Activated CD4-positive, alpha-beta T cell treated with anti-CD3 and anti-CD28 coated beads, Interleukin-2, amount 50 U/mL, for 4 hours (primary cell): Measurements from ENCODE around the gene CLCNKA.

Source experiments
- DNase-seq, 2 experiments: peaks; one replicate each; pipeline ENCODE4 v3.0.0-alpha.2; 2020

CLCNKA gene

GRCh38 chr1:16066245-16066644 lies 44.4 kb downstream of the CLCNKA start:
- no peak for DNase-seq

DNA sequence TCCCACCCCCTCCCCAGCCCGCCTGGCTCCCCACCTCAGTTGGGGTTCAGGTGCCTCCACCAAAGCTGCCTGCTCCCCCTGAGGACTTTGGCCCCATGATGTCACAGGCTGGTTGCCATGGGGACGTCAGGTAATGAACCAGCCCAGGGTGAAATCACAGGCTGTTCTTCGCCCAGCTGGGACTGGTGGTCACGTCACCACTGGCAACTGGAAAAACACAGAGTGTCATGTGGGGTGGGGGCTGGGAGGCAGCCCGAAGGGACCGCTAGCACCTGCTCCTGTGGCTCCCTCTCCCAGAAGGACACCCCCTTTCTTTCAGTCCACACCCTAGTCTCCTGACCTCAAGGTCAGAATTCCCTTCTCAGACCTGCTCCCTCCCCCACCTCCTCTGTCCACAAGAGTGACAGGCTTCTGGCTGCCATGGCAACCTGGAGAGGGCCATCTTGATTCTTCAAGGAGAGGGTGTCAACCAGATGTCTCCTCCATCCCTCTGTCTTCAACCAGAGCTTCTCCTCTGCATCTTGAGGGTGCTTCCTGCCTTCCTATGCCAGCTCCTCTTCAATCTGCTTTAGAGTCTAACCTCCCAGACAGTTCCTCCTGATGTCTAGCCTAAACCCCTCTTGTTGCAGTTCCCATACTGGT lies 45.4 kb downstream of the CLCNKA start:
- DNase-seq = no peak

DNA sequence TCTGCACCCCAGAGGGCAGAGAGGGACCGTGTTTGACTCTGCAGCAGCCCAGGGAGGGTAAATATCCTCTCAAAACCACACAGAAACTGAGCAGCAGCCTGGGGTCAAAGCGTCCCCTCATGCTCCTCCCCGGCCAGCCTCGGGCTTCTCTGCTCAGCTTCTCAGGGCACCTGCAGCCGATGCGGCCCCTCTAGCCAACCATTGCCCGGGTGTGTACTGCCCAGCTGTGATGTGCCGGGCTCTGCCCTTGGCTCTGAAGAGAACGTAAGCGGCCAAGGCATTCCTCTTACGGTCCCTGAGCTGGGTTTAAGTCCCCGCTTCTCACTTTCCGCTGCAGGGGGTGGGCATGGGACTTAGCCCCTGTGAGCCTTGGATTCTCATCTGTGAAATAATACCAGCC lies 46.1 kb downstream of the CLCNKA start:
- no peak for DNase-seq

DNA sequence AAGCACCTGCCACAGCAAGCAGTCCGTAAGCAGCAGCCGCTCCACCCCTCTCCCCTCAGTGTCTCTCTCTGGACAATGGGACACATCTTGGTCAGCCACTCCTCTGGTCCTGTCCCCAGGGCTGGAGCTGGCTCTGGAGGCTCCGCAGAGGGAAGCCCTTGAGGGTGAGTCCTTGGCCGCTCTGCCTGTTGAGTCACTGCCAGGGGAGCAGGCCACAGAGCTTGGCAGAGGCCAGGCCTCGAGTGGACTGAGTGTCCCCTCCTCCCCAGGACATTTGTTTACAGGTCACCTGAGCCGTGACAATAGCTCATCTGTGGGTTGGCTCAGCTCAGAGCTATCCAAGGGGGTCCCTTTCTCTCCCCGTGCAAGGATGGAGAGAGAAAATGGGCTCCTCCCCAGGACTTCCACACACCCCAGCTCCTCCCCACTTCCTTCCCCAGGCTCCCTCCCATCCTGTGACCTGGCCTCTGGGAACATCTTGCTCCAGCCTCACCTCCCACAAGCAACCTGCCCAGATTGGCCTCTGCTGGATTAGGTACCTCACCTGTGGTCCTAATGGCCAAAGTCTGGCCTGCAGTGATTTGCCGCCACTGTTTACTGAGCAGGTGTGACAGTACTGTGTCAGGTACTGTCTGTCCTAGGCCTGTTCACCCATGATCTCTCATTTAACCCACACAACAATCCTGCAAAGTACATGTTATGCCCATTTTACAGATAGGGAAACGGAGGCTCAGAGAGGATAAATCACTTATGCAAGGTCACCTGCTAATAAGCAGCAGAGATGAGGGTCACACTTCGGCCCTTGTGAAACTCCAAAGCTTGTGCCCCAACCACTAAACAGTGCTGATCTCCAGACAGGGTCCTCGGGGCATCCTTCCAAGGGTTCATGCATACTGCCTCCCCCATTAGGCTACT lies 46.8 kb downstream of the CLCNKA start:
- no peak for DNase-seq

- DNase-seq = no peak
Observed at GRCh38 chr1:16070640-16071355, 49.0 kb downstream of the CLCNKA start.

- DNase-seq = no peak
Observed at GRCh38 chr1:16071614-16072013, 49.8 kb downstream of the CLCNKA start.

GRCh38 chr1:16072095-16072494 lies 50.3 kb downstream of the CLCNKA start:
- no peak for DNase-seq

GRCh38 chr1:16072616-16073484 lies 51.0 kb downstream of the CLCNKA start:
- DNase-seq = no peak

DNA sequence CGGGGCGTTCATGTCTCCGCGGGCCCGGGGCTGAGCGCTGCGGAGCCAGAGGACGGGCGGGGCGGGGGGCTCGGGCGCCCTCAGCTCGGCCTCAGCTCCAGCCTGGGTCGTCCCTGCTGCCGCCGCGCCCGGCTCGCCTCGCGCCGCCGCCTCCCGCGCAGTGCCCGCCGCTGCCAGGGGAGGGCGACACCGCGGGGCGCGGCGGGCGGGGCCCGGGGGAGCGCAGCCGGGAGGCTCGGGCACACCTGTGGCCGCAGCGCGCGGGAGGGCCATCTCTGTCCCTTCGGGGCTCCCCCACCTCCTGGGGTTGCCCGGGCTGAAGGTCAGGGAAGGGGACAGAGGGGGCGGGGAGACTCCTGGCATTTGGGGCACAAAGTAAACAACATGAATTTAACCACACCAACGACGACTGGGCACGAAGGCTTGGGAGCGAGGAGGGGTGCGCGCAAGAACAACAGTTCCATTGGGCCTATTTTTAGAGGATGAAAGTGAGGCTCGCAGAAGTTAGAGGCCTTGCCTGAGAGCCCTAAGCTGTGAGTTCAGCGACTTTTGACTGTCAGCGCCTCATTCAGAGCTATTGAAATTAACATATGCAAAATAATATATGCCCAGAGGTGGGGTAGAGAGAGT lies 51.8 kb downstream of the CLCNKA start, which contains the start of gene FAM131C:
Gene FAM131C (minus strand): TSS at position 162 of the 630 bp plus-strand sequence. CDS start 209 bp downstream, outside the sequence.
- peak; percentile 20 to 26 for DNase-seq

GRCh38 chr1:16074217-16074616 lies 52.4 kb downstream of the CLCNKA start:
- DNase-seq = no peak

DNA sequence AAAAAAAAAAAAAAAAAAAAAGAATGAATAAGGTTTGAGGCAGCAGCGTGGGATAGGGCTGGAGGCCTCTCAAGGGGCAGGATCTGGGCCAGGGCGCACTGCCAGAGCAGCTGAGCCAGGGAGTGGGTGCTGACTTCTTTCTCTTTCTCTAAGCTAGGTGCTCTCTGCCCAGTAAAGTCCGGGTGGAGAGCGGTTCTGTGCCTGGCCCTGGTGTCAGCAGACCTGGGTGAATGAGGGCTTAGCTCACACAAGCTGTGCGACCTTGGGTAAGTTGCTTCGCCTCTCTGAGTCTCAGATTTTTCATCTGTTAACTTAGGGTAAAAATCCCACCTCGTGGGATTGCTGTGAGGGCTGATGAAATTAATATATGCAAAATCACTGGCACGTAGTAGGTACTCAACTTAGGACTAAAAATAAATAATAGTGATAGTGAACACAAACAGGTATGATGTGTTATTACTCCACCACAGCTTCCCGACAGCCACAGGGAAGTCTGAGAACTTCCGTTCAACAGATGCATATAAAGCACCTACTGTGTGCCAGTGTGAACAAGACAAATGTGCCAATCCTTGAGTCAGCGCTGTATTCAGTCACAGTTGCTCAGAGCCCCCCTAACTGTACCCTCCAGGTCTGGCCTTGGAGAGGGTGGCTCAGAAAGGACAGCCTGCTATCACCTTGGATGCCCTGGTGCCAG lies 53.6 kb downstream of the CLCNKA start:
- no peak for DNase-seq

GRCh38 chr1:16076031-16076864 lies 54.4 kb downstream of the CLCNKA start:
- DNase-seq = no peak

DNA sequence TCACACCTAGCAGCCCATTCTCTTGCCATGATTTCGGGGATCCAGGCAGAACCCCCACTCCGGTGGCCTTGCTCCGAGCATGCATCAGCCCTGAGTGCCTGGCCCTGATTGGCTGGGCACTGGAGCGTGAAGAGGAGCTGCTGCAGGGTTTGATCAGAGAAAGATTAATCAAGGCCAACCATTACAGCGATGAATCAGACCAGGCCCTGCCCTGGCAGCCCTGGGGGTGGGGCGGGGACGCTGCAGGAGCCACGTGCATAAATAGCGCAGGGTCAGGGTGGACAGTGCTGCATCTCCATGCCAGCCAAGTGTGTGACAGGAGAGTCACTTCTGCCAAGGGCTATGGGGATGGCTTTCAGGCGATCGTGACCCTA lies 55.0 kb downstream of the CLCNKA start:
- no peak for DNase-seq

GRCh38 chr1:16077406-16078245 lies 55.8 kb downstream of the CLCNKA start:
- DNase-seq = no peak

DNA sequence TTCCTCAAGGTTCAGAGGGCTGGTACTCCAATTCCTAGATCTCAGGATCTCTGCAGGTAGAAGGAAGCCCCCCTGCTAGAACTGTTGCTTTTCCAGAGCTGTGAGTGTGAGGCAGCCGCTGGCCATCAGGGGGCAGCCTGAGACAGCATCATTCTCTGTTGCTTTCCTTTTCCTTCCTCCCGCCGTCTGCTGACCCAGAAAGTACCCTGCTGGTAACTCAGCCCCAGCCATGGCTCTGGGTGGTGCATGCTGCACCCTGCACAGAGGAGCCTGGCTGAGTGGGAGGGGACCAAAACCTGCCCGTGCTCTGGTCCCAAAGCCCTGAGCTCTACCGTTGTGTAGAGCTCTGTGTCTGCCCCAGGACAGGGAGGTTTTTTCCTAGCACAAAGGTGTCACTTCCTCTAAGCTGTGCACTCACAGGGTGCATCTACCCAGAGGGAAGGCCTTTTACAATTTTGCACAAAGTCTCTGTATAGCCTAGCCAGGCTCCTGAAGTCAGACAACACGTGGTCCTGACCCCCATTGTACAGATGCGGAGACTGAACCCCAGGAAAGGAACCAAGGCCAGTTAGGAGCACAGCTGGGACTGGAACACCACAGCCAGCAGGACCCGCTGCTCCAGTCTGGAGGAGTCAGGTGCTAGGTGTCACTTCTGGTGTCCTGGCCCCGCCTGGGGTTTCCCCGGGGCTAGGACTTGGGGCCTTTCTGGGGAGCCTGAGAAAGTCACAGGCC lies 57.3 kb downstream of the CLCNKA start:
- DNase-seq = peak; percentile 68 to 72

- no peak for DNase-seq
Observed at GRCh38 chr1:16080422-16081150, 58.8 kb downstream of the CLCNKA start.

DNA sequence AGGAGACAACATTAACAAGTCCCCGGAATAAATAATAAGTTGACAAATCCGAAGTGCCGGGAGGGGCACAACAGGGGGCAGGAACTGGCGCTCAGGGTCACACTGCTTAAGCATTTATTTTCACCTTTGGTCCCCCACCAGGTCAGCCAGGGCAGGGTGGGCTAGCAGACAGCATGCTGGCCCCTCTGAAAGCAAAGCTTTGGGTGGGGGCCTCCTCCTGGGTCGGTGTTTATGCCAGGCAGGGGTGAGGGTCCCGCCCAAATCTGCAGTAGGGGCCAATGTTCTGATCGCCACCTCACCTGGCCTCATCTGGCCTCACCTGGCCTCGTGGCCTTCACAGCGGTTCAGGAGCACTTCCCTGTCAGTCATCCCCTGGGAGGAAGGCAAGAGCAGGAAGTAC lies 59.8 kb downstream of the CLCNKA start:
- DNase-seq = no peak
